ENCODE measurements around the gene SPTAN1.
A peak's percentile ranks its signal among the peaks of the same experiment; 100 is the strongest.
"Not testable (repeated sequence)": the region's sequence is repeated elsewhere in the genome, so short reads cannot be mapped to it uniquely, and the experiment has no call there.

SPTAN1 gene

DNA sequence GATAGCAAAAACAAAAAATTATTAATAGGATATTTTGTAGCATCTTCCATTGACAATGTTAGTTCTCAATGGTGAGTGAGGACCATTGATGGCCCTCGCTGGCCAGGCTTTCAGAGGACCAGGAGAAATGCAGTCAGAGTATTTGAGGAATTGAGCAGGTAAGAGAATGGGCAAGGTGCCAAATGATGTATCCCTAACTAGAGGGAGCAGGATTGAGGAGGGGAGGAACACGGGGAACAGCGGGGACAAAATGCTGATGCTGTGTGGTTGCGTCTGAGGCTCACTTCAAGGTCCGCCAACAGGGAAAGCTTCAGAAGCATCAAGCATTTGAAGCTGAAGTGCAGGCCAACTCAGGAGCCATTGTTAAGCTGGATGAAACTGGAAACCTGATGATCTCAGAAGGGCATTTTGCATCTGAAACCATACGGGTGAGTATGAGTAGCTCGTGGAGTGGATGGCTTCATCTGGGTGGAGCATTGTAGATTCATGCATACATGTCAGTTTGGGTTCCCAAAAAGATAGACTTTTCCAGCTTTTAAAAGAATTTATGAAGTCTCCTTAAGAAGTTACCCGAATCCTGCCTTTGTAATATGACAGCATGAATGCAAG is 16.2 kb downstream of the SPTAN1 start:
- Mint-ChIP-seq H3K27ac (no peak overlapping the region), H3K4me1 (ENCODE audit: low read depth) (no peaks in the 10 kb centered on the region), H3K36me3 (ENCODE audit: low read depth) (peaks cover 45% of the 10 kb centered on the region), H3K4me3 (no peak overlapping the region), H3K27me3 (no peaks in the 10 kb centered on the region), H3K9me3 (no peaks in the 10 kb centered on the region)

DNA sequence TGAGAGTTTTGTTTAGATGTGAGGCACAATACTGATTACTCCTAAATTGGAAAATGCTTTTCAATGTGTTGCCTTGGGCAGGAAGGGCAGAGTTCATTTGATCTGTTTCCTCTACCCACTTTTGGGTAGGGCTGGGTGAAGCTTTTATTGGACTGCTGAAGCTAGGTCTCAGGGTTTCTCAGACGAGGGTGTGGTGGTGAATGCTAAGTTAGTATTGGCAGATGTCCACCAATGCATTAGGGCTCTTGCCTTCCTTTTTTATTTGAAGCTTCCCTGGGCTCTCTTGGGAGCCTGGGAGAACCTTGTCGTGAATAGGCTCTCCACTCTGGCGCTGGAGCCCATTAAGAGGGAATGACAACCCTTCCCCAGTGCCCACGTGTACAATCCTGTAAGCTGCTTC is 23.1 kb downstream of the SPTAN1 start:
- Mint-ChIP-seq H3K27ac (no peak overlapping the region), H3K4me1 (ENCODE audit: low read depth) (no peaks in the 10 kb centered on the region), H3K36me3 (ENCODE audit: low read depth) (peaks cover 69% of the 10 kb centered on the region), H3K4me3 (no peak overlapping the region), H3K9me3 (no peaks in the 10 kb centered on the region), H3K27me3 (no peaks in the 10 kb centered on the region)

GRCh38 chr9:128575916-128576315 is 23.5 kb downstream of the SPTAN1 start:
- H3K27ac Mint-ChIP-seq, result no peak overlapping the region
- H3K36me3 Mint-ChIP-seq (ENCODE audit: low read depth), result peaks cover 74% of the 10 kb centered on the region
- no peaks in the 10 kb centered on the region for H3K9me3 Mint-ChIP-seq

DNA sequence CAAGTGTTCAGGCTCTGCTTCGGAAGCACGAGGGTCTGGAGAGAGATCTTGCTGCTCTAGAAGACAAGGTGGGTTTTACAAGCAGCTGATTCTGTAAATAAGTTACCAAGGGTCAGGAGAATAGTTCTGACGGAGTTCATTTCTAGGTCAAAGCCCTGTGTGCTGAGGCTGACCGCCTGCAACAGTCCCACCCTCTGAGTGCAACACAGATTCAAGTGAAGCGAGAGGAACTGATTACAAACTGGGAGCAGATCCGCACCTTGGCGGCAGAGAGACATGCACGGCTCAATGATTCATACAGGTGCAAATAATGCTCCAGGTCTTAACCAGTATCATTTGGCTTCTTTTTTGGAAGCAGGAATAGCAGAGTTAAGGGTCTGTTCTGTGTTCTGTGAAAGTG is 24.8 kb downstream of the SPTAN1 start:
- H3K27ac Mint-ChIP-seq, result no peak overlapping the region
- peaks cover 82% of the 10 kb centered on the region for H3K36me3 Mint-ChIP-seq (ENCODE audit: low read depth)
- no peaks in the 10 kb centered on the region for H3K9me3 Mint-ChIP-seq
- no peaks in the 10 kb centered on the region for H3K4me1 Mint-ChIP-seq (ENCODE audit: low read depth)
- no peaks in the 10 kb centered on the region for H3K27me3 Mint-ChIP-seq
- no peak overlapping the region for H3K4me3 Mint-ChIP-seq

More at GRCh38 chr9:128575916-128576315, 23.5 kb downstream of the SPTAN1 start:
- Mint-ChIP-seq H3K4me3 (no peak overlapping the region), H3K4me1 (ENCODE audit: low read depth) (no peaks in the 10 kb centered on the region), H3K27me3 (no peaks in the 10 kb centered on the region)

DNA sequence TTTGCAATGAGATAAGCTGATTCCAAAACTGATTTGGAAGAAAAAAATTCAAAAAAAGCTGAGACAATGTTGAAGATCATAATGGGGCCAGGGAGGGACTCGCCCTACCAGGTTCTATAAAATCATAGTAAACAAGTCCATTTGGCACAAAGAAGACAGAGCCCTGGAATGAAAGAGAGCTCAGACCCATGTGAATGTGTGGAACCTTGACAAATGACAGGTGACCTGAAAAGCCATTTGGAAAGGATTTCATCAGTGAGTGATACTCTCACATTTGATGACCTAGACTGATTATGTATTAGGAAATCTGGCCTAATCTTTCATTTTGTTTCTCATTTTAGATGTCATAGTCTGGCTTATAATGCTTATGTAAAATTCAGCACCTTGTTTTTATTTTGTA is 26.8 kb downstream of the SPTAN1 start:
- Mint-ChIP-seq H3K27ac (no peak overlapping the region), H3K9me3 (no peaks in the 10 kb centered on the region), H3K4me1 (ENCODE audit: low read depth) (no peaks in the 10 kb centered on the region), H3K4me3 (no peak overlapping the region), H3K36me3 (ENCODE audit: low read depth) (peaks cover 90% of the 10 kb centered on the region), H3K27me3 (no peaks in the 10 kb centered on the region)

GRCh38 chr9:128580731-128581130 is 28.3 kb downstream of the SPTAN1 start:
- H3K27ac Mint-ChIP-seq, result no peak overlapping the region
- H3K4me3 Mint-ChIP-seq, result no peak overlapping the region
- H3K27me3 Mint-ChIP-seq, result no peaks in the 10 kb centered on the region
- H3K9me3 Mint-ChIP-seq, result no peaks in the 10 kb centered on the region
- peaks cover 91% of the 10 kb centered on the region for H3K36me3 Mint-ChIP-seq (ENCODE audit: low read depth)
- no peaks in the 10 kb centered on the region for H3K4me1 Mint-ChIP-seq (ENCODE audit: low read depth)

DNA sequence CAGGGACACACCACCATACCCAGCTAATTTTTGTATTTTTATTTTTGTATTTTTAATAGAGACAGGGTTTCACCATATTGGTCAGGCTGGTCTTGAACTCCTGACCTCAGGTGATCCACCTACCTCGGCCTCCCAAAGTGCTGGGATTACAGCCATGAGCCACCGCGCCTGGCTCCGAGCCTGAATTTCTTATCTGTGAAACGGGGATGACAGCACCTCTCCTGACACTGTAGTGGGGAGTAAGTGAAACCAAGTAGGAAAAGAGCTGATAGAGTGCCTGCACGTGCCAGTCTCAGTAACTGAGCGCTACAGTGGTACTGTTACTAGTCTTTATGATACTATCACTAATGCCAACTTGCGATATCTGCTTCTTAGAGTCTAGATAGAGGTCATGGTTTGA is 32.8 kb downstream of the SPTAN1 start:
- H3K9me3 Mint-ChIP-seq; H3K4me3 Mint-ChIP-seq; H3K4me1 Mint-ChIP-seq (ENCODE audit: low read depth); H3K27me3 Mint-ChIP-seq; H3K27ac Mint-ChIP-seq: not testable (repeated sequence)
- peaks cover 79% of the 10 kb centered on the region for H3K36me3 Mint-ChIP-seq (ENCODE audit: low read depth)

DNA sequence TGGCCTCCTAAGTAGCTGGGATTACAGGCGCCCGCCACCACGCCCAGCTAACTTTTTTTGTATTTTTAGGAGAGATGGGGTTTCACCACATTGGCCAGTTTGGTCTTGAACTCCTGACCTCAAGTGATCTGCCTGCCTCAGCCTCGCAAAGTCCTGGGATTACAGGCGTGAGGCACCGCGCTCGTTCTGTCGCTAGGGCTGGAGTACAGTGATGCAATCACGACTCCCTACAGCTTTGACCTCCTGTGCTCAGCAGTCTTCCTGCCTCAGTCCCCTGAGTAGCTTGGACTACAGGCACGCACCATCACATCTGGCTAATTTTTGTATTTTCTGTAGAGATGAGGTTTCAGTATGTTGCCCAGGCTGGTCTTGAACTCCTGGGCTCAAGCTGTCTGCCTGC is 34.5 kb downstream of the SPTAN1 start:
- not testable (repeated sequence) for H3K4me1 Mint-ChIP-seq (ENCODE audit: low read depth); H3K27me3 Mint-ChIP-seq; H3K9me3 Mint-ChIP-seq; H3K4me3 Mint-ChIP-seq
- Mint-ChIP-seq H3K36me3 (ENCODE audit: low read depth) (peaks cover 75% of the 10 kb centered on the region), H3K27ac (peak overlapping the region; percentile 74)

- H3K4me3 Mint-ChIP-seq, result no peak overlapping the region
- no peaks in the 10 kb centered on the region for H3K27me3 Mint-ChIP-seq
- no peaks in the 10 kb centered on the region for H3K9me3 Mint-ChIP-seq
- peaks cover 8% of the 10 kb centered on the region for H3K4me1 Mint-ChIP-seq (ENCODE audit: low read depth)
- peak overlapping the region; percentile 74 for H3K27ac Mint-ChIP-seq
- peaks cover 75% of the 10 kb centered on the region for H3K36me3 Mint-ChIP-seq (ENCODE audit: low read depth)
Observed at GRCh38 chr9:128587453-128587852, 35.1 kb downstream of the SPTAN1 start.

DNA sequence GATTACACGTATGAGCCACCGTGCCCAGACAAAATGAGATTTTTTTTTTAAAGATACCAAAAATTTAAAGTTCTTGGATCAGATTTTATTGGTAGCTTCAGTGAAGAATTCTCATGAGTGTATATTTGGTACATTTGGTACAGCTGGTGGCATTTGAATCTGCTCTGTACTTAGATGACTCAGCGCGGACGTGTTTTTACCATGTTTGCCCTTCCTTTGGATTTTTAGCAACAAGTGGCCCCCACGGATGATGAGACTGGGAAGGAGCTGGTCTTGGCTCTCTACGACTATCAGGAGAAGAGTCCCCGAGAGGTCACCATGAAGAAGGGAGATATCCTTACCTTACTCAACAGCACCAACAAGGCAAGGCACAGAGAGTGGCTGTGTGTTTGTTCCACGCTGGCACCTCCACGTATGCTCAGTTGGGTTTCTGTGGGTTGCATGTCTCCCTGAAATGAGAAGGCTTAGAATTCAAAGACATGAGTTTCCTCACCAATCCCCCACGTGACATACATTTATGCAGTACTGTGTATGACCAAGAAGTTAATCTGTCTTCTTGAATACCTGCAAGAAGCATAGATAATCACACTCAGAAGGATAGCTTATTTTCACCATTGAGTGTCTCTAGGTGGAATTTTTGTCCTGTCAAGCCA is 36.3 kb downstream of the SPTAN1 start:
- Mint-ChIP-seq H3K27ac (no peak overlapping the region), H3K4me3 (no peak overlapping the region), H3K36me3 (ENCODE audit: low read depth) (peaks cover 77% of the 10 kb centered on the region), H3K4me1 (ENCODE audit: low read depth) (peaks cover 8% of the 10 kb centered on the region), H3K27me3 (no peaks in the 10 kb centered on the region), H3K9me3 (no peaks in the 10 kb centered on the region)

GRCh38 chr9:128593039-128593438 is 40.7 kb downstream of the SPTAN1 start:
- H3K4me1 Mint-ChIP-seq (ENCODE audit: low read depth), result no peaks in the 10 kb centered on the region
- H3K4me3 Mint-ChIP-seq, result no peak overlapping the region
- H3K27me3 Mint-ChIP-seq, result no peaks in the 10 kb centered on the region
- peaks cover 58% of the 10 kb centered on the region for H3K36me3 Mint-ChIP-seq (ENCODE audit: low read depth)
- no peaks in the 10 kb centered on the region for H3K9me3 Mint-ChIP-seq
- H3K27ac Mint-ChIP-seq, result no peak overlapping the region

GRCh38 chr9:128593856-128594255 is 41.5 kb downstream of the SPTAN1 start:
- H3K36me3 Mint-ChIP-seq (ENCODE audit: low read depth), result peaks cover 55% of the 10 kb centered on the region
- H3K27ac Mint-ChIP-seq, result no peak overlapping the region
- no peaks in the 10 kb centered on the region for H3K9me3 Mint-ChIP-seq
- no peaks in the 10 kb centered on the region for H3K4me1 Mint-ChIP-seq (ENCODE audit: low read depth)
- H3K4me3 Mint-ChIP-seq, result no peak overlapping the region
- H3K27me3 Mint-ChIP-seq, result no peaks in the 10 kb centered on the region

DNA sequence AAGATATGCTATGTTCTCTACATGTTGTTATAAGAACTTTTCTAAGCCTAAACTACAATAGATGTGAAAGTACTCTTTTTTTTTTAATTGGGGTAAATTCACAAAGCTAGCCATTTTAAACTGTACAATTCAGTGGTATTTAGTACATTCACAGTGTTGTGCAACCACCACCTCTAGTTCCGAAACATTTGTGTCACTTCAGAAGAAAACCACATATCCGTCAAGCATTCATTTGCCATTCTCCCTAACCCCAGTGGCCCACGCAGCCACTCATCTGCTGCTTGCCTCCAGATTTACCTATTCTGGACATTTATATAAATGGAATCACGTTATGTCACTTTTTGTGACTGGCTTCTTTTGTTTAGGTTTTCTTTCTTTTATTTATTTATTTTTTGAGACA is 43.1 kb downstream of the SPTAN1 start:
- Mint-ChIP-seq H3K4me1 (ENCODE audit: low read depth) (no peaks in the 10 kb centered on the region), H3K27ac (no peak overlapping the region), H3K27me3 (no peaks in the 10 kb centered on the region), H3K36me3 (ENCODE audit: low read depth) (peaks cover 61% of the 10 kb centered on the region), H3K4me3 (no peak overlapping the region), H3K9me3 (no peaks in the 10 kb centered on the region)

DNA sequence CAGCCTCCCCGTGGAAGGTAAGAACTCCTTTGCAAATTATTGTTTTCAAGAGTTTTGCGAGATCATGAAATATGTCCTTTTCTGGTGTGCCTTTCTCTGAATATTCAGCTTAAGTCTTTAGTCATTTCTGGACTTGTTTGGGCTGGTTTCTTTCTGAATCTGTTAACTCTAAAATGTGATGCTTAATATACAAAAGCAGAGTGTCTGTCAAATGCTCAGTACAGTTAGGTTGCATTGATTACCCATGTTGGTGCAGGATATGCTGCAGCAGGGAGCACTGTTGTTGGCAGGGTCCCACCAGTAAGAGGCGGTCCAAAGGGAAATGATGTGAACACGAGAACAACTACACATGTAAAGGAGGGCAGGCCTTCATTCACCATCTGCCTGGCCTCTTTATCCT is 47.7 kb downstream of the SPTAN1 start:
- no peak overlapping the region for H3K4me3 Mint-ChIP-seq
- H3K36me3 Mint-ChIP-seq (ENCODE audit: low read depth), result peaks cover 54% of the 10 kb centered on the region
- H3K9me3 Mint-ChIP-seq, result no peaks in the 10 kb centered on the region
- H3K27ac Mint-ChIP-seq, result no peak overlapping the region
- H3K4me1 Mint-ChIP-seq (ENCODE audit: low read depth), result no peaks in the 10 kb centered on the region
- H3K27me3 Mint-ChIP-seq, result no peaks in the 10 kb centered on the region

DNA sequence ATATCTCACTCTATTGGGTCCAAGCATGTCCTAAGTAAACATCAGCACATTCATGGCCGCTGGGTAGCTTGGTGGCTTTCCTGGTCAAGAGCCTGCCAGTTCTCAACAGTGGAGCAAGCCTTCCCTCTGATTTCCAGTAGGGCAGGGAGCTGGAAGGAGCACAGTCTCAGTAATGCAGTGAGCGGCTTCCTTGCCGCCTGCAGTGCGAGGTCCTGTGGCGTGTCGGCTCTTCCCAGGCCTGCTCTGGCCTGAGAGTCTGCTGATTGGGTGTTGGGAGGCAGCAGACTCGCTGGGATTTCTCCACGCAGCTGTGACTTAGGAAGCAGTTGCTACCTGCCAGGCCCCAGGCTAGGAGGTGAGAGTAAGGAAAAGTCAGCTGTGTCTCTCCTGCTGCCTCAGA is 51.3 kb downstream of the SPTAN1 start:
- Mint-ChIP-seq H3K27ac (no peak overlapping the region), H3K27me3 (no peaks in the 10 kb centered on the region), H3K4me3 (no peak overlapping the region), H3K4me1 (ENCODE audit: low read depth) (no peaks in the 10 kb centered on the region), H3K36me3 (ENCODE audit: low read depth) (peaks cover 59% of the 10 kb centered on the region), H3K9me3 (no peaks in the 10 kb centered on the region)

Measured in stimulated activated naive CD8-positive, alpha-beta T cell treated with anti-CD3 and anti-CD28 coated beads, Interleukin-15, Interleukin-2, amounts not matched to agents 100 ng/mL and 50 ng/mL, for 24 hours (primary cell).